Breast epithelium (tissue), 4 donors: ENCODE results near the gene ITGAL. TPM values are rescaled to one million over a fixed set of nuclear protein-coding genes. Genes with fewer than 3 reads are reported as not detected.
"Not testable (repeated sequence)": the region's sequence is repeated elsewhere in the genome, so short reads cannot be mapped to it uniquely, and the experiment has no call there.

Experiments
- DNase-seq, 2 donors: peaks; one replicate each; pipeline ENCODE4 v3.0.0-alpha.2; 2019; ENCODE audit warnings: low spot score in 2 of 2
- H3K27ac ChIP-seq, 2 donors: fragments of 200-600 bp; sonication (generic) in 1 of 2; one replicate each; pipeline ENCODE4 v1.5.1; 2016 to 2019; ENCODE audit warnings: mild to moderate bottlenecking in 1 of 2
- H3K27me3 ChIP-seq, 2 donors: fragments of 200-600 bp; sonication (generic) in 1 of 2; one replicate each; pipeline versions ENCODE4 v1.5.1 to v1.6.0; 2017 to 2019; ENCODE audit warnings: control low read depth in 1 of 2, mild to moderate bottlenecking in 1 of 2
- H3K36me3 ChIP-seq: fragments of 200-600 bp; one replicate; pipeline ENCODE4 v1.5.1; 2019
- H3K4me1 ChIP-seq, 2 donors: fragments of 200-600 bp; sonication (generic); one replicate each; pipeline ENCODE4 v1.5.1; 2016 to 2019; ENCODE audit warnings: control low read depth in 1 of 2
- H3K4me3 ChIP-seq, 3 donors: fragments of 200-600 bp; sonication (generic); 1 replicate in 2 of 3; 2 replicates in 1 of 3; pipeline ENCODE4 v1.5.1; 2016 to 2019; ENCODE audit warnings: mild to moderate bottlenecking in 3 of 3, moderate library complexity in 2 of 3
- H3K9me3 ChIP-seq, 2 donors: fragments of 200-600 bp; sonication (generic) in 1 of 2; one replicate each; pipeline ENCODE4 v1.5.1; 2016 to 2019; ENCODE audit warnings: control low read depth in 1 of 2
- POLR2A ChIP-seq: fragments of 450-650 bp; IDR thresholded peaks from one replicate; pipeline ENCODE4 v1.6.1; 2016; ENCODE audit warnings: antibody characterized with exemption, mild to moderate bottlenecking, moderate library complexity
- POLR2AphosphoS5 ChIP-seq, 3 donors: sonication (generic); formaldehyde crosslinking; IDR thresholded peaks; one replicate each; pipeline ENCODE4 v1.6.1; 2017; ENCODE audit warnings: antibody characterized with exemption in 3 of 3
- intact Hi-C: fragments of 100-400 bp; cut with DNase I; formaldehyde crosslinking; loops from one replicate; pipeline ENCODE4 v1.15.1; 2023; ENCODE audit warnings: low total_unique reads
- total RNA-seq, 3 donors: library from RNA; depleted of rRNA; stranded (reverse); fragments of >200 nt; gene quantifications; one replicate each; pipeline ENCODE4 v1.1.0, GENCODE V29; 2016
- TF ChIP-seq, protein P1 (sequence below), 3 donors: fragments of 450-650 bp; IDR thresholded peaks; one replicate each; pipeline ENCODE4 v1.5.1; 2016 to 2017; ENCODE audit warnings: antibody characterized with exemption in 3 of 3, mild to moderate bottlenecking in 3 of 3, moderate library complexity in 3 of 3

Gene ITGAL
- total RNA-seq, 3 donors from 2014 or later: 2.3 to 5.7 (median 2.4) TPM

GRCh38 chr16:30519120-30520049 is 46.8 kb downstream of the ITGAL start:
- TF ChIP-seq POLR2A (no peak), POLR2AphosphoS5 (IDR thresholded peaks at IDR 0.05) (no peak)
- TF ChIP-seq, protein P1, sequence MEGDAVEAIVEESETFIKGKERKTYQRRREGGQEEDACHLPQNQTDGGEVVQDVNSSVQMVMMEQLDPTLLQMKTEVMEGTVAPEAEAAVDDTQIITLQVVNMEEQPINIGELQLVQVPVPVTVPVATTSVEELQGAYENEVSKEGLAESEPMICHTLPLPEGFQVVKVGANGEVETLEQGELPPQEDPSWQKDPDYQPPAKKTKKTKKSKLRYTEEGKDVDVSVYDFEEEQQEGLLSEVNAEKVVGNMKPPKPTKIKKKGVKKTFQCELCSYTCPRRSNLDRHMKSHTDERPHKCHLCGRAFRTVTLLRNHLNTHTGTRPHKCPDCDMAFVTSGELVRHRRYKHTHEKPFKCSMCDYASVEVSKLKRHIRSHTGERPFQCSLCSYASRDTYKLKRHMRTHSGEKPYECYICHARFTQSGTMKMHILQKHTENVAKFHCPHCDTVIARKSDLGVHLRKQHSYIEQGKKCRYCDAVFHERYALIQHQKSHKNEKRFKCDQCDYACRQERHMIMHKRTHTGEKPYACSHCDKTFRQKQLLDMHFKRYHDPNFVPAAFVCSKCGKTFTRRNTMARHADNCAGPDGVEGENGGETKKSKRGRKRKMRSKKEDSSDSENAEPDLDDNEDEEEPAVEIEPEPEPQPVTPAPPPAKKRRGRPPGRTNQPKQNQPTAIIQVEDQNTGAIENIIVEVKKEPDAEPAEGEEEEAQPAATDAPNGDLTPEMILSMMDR (IDR thresholded peaks at IDR 0.05): no peak
- H3K27ac ChIP-seq: no peak overlapping the region
- H3K4me1 ChIP-seq: no peaks in the 10 kb centered on the region
- no peaks in the 10 kb centered on the region for H3K27me3 ChIP-seq
- intact Hi-C loops: loop anchor here (10.0 kb wide), 1 partner anchor 95 kb away; no protein-coding TSS in a partner anchor
- no peak for DNase-seq
- no peak overlapping the region for H3K4me3 ChIP-seq
- no peaks in the 10 kb centered on the region for H3K9me3 ChIP-seq
- peaks cover under 1% of the 10 kb centered on the region for H3K36me3 ChIP-seq

GRCh38 chr16:30521476-30521872 is 48.9 kb downstream of the ITGAL start:
- H3K27ac ChIP-seq: no peak overlapping the region
- no peaks in the 10 kb centered on the region for H3K9me3 ChIP-seq
- TF ChIP-seq, protein P1 (IDR thresholded peaks at IDR 0.05): no peak
- no peak for TF ChIP-seq POLR2A
- no peak for TF ChIP-seq POLR2AphosphoS5 (IDR thresholded peaks at IDR 0.05)
- H3K4me1 ChIP-seq: peaks cover 0 to 3% of the 10 kb centered on the region in 2 donors
- no peak for DNase-seq
- intact Hi-C loops: loop anchor here (10.0 kb wide), 1 partner anchor 97 kb away; no protein-coding TSS in a partner anchor
- peaks cover 6% of the 10 kb centered on the region for H3K36me3 ChIP-seq
- no peaks in the 10 kb centered on the region for H3K27me3 ChIP-seq
- H3K4me3 ChIP-seq: no peak overlapping the region

- Histone ChIP-seq H3K36me3 (peaks cover 6% of the 10 kb centered on the region), H3K27me3 (no peaks in the 10 kb centered on the region), H3K27ac (no peak overlapping the region), H3K9me3 (no peaks in the 10 kb centered on the region), H3K4me3 (no peak overlapping the region), H3K4me1 (peaks cover 0 to 3% of the 10 kb centered on the region in 2 donors)
- TF ChIP-seq POLR2AphosphoS5 (IDR thresholded peaks at IDR 0.05) (no peak), POLR2A (no peak)
- TF ChIP-seq, protein P1 (IDR thresholded peaks at IDR 0.05): no peak
- intact Hi-C loops: loop anchor here (10.0 kb wide), 1 partner anchor 97 kb away; no protein-coding TSS in a partner anchor
- DNase-seq: no peak
These were observed 49.5 kb downstream of the ITGAL start for GRCh38 chr16:30521873-30522641.

- H3K4me1 ChIP-seq, H3K9me3 ChIP-seq, H3K27me3 ChIP-seq, H3K4me3 ChIP-seq, DNase-seq, H3K36me3 ChIP-seq, H3K27ac ChIP-seq: not testable (repeated sequence)
- intact Hi-C loops: loop anchor here (10.0 kb wide), 1 partner anchor 98 kb away; no protein-coding TSS in a partner anchor
These were observed 50.3 kb downstream of the ITGAL start for GRCh38 chr16:30522702-30523463.
